SK-N-SH (cell line): Measurements from ENCODE around the gene CLDN10. TPM values are rescaled to one million over a fixed set of nuclear protein-coding genes. Genes with fewer than 3 reads are reported as not detected.

ENCODE experiments used
- CTCF ChIA-PET: fragments of 300-600, 350-600 bp; formaldehyde crosslinking; extraction: SDS; loops from one replicate; lab custom pipeline; 2021; lab: Yijun Ruan, JAX
- POLR2A ChIA-PET: fragments of 350-600 bp; sonication (Branson Sonifier 250); formaldehyde crosslinking; extraction: SDS; loops from one replicate; lab custom pipeline; 2020; ENCODE audit warnings: antibody characterized with exemption, inconsistent platforms; lab: Yijun Ruan, JAX
- DNase-seq: peaks from one replicate; pipeline ENCODE4 v3.0.0; 2012
- H2AFZ ChIP-seq: fragments of 200-600 bp; sonication (generic); 2 replicates; pipeline ENCODE4 v1.8.1; 2016; ENCODE audit warnings: antibody characterized with exemption, mild to moderate bottlenecking, low read depth
- H3F3A ChIP-seq: fragments of 200-600 bp; sonication (generic); replicated peaks from 2 replicates; pipeline ENCODE3; 2016; ENCODE audit warnings: antibody characterized with exemption, mild to moderate bottlenecking; ENCODE audit not compliant: insufficient read depth
- H3K27ac ChIP-seq, 2 experiments: fragments of 200-500 bp in 1 of 2; fragments of 200-600 bp in 1 of 2; sonication (Bioruptor generic) in 1 of 2; sonication (generic), shearing (Covaris generic) in 1 of 2; 2 replicates each; pipeline versions ENCODE4 v1.5.1 to v1.6.1; 2014 to 2016; ENCODE audit warnings: low read depth in 2 of 2, inconsistent platforms in 1 of 2, low read length in 1 of 2, mild to moderate bottlenecking in 1 of 2, mixed read lengths in 1 of 2
- H3K27me3 ChIP-seq: fragments of 200-600 bp; sonication (generic), shearing (Covaris generic); 2 replicates; pipeline ENCODE4 v1.6.1; 2016; ENCODE audit warnings: mixed run types; ENCODE audit not compliant: insufficient read depth
- H3K36me3 ChIP-seq, 2 experiments: fragments of 200-500 bp in 1 of 2; fragments of 200-600 bp in 1 of 2; sonication (Bioruptor generic) in 1 of 2; sonication (generic) in 1 of 2; replicated peaks in 1 of 2; 2 replicates each; pipeline versions ENCODE3 to v1.5.1; 2014 to 2016; ENCODE audit warnings: low read length in 1 of 2, mild to moderate bottlenecking in 1 of 2; ENCODE audit not compliant: insufficient read depth in 2 of 2, control insufficient read depth in 1 of 2
- H3K4me1 ChIP-seq, 2 experiments: fragments of 200-500 bp in 1 of 2; fragments of 200-600 bp in 1 of 2; sonication (Bioruptor generic) in 1 of 2; sonication (generic), shearing (Covaris generic) in 1 of 2; 2 replicates each; pipeline versions ENCODE4 v1.5.1 to v1.6.1; 2014 to 2016; ENCODE audit warnings: low read depth in 1 of 2, low read length in 1 of 2, mixed run types in 1 of 2; ENCODE audit not compliant: insufficient read depth in 2 of 2, control insufficient read depth in 1 of 2
- H3K4me2 ChIP-seq: fragments of 200-600 bp; sonication (generic), shearing (Covaris generic); 2 replicates; pipeline ENCODE4 v1.6.1; 2017; ENCODE audit warnings: mixed run types
- H3K4me3 ChIP-seq, 2 experiments: fragments of 200-500 bp in 1 of 2; fragments of 200-600 bp in 1 of 2; sonication (Bioruptor generic) in 1 of 2; sonication (generic), shearing (Covaris generic) in 1 of 2; 2 replicates each; pipeline versions ENCODE4 v1.5.1 to v1.8.1; 2014 to 2016; ENCODE audit warnings: low read depth in 2 of 2, inconsistent platforms in 1 of 2, low read length in 1 of 2, mild to moderate bottlenecking in 1 of 2, mixed read lengths in 1 of 2, moderate library complexity in 1 of 2
- H3K79me2 ChIP-seq: fragments of 200-600 bp; sonication (generic); 2 replicates; pipeline ENCODE4 v1.8.1; 2017; ENCODE audit warnings: mild to moderate bottlenecking; ENCODE audit not compliant: insufficient read depth
- H3K9ac ChIP-seq: fragments of 200-600 bp; sonication (generic); 2 replicates; pipeline ENCODE4 v1.6.1; 2017; ENCODE audit warnings: mixed run types
- H3K9me2 ChIP-seq: fragments of 200-600 bp; sonication (generic); 2 replicates; pipeline ENCODE4 v1.6.1; 2017; ENCODE audit warnings: mixed run types
- H3K9me3 ChIP-seq: fragments of 200-600 bp; sonication (generic); 2 replicates; pipeline ENCODE4 v1.6.1; 2017; ENCODE audit warnings: mixed run types, mild to moderate bottlenecking, moderate library complexity
- H4K20me1 ChIP-seq: fragments of 200-600 bp; sonication (generic); 2 replicates; pipeline ENCODE4 v1.6.1; 2017; ENCODE audit warnings: mild to moderate bottlenecking, mixed run types; ENCODE audit not compliant: insufficient read depth
- FOXJ3 ChIP-seq: sonication (generic); formaldehyde crosslinking; IDR thresholded peaks from 2 replicates; pipeline ENCODE4 v1.5.1; 2020; ENCODE audit warnings: mild to moderate bottlenecking, missing genetic modification reagents
- GABPA ChIP-seq: IDR thresholded peaks from 2 replicates; pipeline ENCODE4 v1.4.0; 2012; ENCODE audit warnings: low read depth, mild to moderate bottlenecking
- GATA2 ChIP-seq: sonication (generic); formaldehyde crosslinking; IDR thresholded peaks from 2 replicates; pipeline ENCODE4 v1.5.0; 2020; ENCODE audit warnings: mild to moderate bottlenecking, missing genetic modification reagents
- NRF1 ChIP-seq: IDR thresholded peaks from 2 replicates; pipeline ENCODE4 v1.6.1; 2012; ENCODE audit warnings: low read depth, mild to moderate bottlenecking, low read length
- RAD21 ChIP-seq: IDR thresholded peaks from 2 replicates; pipeline ENCODE4 v1.6.1; 2012; ENCODE audit warnings: mild to moderate bottlenecking, low read length
- SIN3A ChIP-seq: IDR thresholded peaks from 2 replicates; pipeline ENCODE4 v1.6.1; 2012; ENCODE audit warnings: low read depth, mild to moderate bottlenecking, low read length, moderate library complexity, borderline replicate concordance
- TEAD4 ChIP-seq: IDR thresholded peaks from 2 replicates; pipeline ENCODE4 v1.4.0; 2012; ENCODE audit warnings: mild to moderate bottlenecking, borderline replicate concordance; ENCODE audit not compliant: insufficient read depth
- WGBS: methylation state at CpG from one replicate; pipeline ENCODE4 v1.1.6; 2017; ENCODE audit warnings: low lambda C conversion rate; 5-methylcytosine and 5-hydroxymethylcytosine counted together
- polyA plus RNA-seq, 3 experiments: library from polyadenylated mRNA; depleted of rRNA; stranded (reverse); fragments of >200 nt; gene quantifications; 2 replicates each; pipeline ENCODE4 v1.2.3, GENCODE V29; 2012
- TF ChIP-seq, protein P1 (sequence below): fragments of 200-600 bp; sonication (generic); IDR thresholded peaks from 2 replicates; pipeline ENCODE4 v1.6.1; 2017; ENCODE audit warnings: antibody characterized with exemption, mild to moderate bottlenecking, moderate library complexity
- TF ChIP-seq, protein P2 (sequence below): IDR thresholded peaks from 2 replicates; pipeline ENCODE4 v1.4.0; 2012; ENCODE audit warnings: low read depth
- TF ChIP-seq, protein P3 (sequence below): IDR thresholded peaks from 2 replicates; pipeline ENCODE4 v1.4.0; 2012; ENCODE audit warnings: low read depth, borderline replicate concordance
- TF ChIP-seq, protein P4 (sequence below): IDR thresholded peaks from 2 replicates; pipeline ENCODE4 v1.6.1; 2012; ENCODE audit warnings: mild to moderate bottlenecking, low read depth, low read length, moderate library complexity
- TF ChIP-seq, protein P5 (sequence below): fragments of 150-350 bp; IDR thresholded peaks from 2 replicates; pipeline ENCODE4 v1.6.1; 2017; ENCODE audit warnings: antibody characterized with exemption, low read length, low read depth, borderline replicate concordance
- TF ChIP-seq, protein P6 (sequence below): IDR thresholded peaks from 2 replicates; pipeline ENCODE4; 2012

Gene CLDN10
- polyA plus RNA-seq, 1 of the 3 experiments (the other 2 are of a cell fraction), result 0.05 TPM

DNA sequence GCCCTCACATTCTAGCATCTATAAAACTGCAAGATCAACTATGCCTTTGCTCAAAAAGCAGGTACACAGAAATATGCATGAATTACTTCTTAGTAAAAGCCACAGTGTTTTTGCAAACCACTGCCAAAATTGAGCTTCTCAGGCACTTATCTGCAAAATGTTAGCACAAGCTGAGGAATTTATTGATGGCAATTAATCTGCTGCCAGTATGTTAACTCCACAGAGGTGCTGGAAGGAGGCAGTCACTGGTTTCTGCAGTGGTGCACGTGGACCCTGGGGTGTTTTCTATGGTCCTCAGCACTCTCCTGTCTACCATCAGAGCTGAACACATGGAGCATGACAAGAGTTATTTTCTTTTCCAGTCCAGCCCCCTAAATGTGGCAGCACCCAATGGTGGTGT lies 44.2 kb downstream of the CLDN10 start (continued):
- TF ChIP-seq GATA2 (no peak), FOXJ3 (CRISPR knock-in tag) (no peak), TEAD4 (no peak)
- TF ChIP-seq, protein P1, sequence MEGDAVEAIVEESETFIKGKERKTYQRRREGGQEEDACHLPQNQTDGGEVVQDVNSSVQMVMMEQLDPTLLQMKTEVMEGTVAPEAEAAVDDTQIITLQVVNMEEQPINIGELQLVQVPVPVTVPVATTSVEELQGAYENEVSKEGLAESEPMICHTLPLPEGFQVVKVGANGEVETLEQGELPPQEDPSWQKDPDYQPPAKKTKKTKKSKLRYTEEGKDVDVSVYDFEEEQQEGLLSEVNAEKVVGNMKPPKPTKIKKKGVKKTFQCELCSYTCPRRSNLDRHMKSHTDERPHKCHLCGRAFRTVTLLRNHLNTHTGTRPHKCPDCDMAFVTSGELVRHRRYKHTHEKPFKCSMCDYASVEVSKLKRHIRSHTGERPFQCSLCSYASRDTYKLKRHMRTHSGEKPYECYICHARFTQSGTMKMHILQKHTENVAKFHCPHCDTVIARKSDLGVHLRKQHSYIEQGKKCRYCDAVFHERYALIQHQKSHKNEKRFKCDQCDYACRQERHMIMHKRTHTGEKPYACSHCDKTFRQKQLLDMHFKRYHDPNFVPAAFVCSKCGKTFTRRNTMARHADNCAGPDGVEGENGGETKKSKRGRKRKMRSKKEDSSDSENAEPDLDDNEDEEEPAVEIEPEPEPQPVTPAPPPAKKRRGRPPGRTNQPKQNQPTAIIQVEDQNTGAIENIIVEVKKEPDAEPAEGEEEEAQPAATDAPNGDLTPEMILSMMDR, result no peak
- TF ChIP-seq, protein P2, sequence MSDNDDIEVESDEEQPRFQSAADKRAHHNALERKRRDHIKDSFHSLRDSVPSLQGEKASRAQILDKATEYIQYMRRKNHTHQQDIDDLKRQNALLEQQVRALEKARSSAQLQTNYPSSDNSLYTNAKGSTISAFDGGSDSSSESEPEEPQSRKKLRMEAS, result no peak
- TF ChIP-seq, protein P3, sequence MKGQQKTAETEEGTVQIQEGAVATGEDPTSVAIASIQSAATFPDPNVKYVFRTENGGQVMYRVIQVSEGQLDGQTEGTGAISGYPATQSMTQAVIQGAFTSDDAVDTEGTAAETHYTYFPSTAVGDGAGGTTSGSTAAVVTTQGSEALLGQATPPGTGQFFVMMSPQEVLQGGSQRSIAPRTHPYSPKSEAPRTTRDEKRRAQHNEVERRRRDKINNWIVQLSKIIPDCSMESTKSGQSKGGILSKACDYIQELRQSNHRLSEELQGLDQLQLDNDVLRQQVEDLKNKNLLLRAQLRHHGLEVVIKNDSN, result no peak
- TF ChIP-seq, protein P4, sequence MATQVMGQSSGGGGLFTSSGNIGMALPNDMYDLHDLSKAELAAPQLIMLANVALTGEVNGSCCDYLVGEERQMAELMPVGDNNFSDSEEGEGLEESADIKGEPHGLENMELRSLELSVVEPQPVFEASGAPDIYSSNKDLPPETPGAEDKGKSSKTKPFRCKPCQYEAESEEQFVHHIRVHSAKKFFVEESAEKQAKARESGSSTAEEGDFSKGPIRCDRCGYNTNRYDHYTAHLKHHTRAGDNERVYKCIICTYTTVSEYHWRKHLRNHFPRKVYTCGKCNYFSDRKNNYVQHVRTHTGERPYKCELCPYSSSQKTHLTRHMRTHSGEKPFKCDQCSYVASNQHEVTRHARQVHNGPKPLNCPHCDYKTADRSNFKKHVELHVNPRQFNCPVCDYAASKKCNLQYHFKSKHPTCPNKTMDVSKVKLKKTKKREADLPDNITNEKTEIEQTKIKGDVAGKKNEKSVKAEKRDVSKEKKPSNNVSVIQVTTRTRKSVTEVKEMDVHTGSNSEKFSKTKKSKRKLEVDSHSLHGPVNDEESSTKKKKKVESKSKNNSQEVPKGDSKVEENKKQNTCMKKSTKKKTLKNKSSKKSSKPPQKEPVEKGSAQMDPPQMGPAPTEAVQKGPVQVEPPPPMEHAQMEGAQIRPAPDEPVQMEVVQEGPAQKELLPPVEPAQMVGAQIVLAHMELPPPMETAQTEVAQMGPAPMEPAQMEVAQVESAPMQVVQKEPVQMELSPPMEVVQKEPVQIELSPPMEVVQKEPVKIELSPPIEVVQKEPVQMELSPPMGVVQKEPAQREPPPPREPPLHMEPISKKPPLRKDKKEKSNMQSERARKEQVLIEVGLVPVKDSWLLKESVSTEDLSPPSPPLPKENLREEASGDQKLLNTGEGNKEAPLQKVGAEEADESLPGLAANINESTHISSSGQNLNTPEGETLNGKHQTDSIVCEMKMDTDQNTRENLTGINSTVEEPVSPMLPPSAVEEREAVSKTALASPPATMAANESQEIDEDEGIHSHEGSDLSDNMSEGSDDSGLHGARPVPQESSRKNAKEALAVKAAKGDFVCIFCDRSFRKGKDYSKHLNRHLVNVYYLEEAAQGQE, result no peak

DNA sequence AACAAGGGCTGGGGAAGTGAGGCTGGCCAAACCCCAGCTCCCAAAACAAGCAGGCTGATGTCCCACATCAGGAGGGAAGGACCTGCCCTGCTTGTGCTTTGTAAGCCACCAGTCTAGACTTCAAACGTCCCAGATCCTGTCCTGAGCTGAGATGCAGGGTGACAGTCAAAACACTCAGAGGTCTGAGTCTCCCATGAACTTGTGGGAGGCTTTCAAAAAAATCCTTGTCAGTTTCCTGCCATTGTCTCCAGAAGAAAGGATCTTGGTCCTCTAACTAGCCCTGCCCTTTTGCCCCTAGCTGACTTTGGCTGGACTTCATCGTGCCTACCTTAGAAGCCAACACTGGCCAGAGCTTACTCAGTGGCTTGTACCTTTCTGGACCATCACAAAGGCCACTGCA lies 48.7 kb downstream of the CLDN10 start:
- Histone ChIP-seq H4K20me1 (no peaks in the 10 kb centered on the region), H3K36me3 (peaks cover 38 to 89% of the 10 kb centered on the region in 2 experiments), H3K79me2 (no peaks in the 10 kb centered on the region), H3K27ac (no peak overlapping the region), H3F3A (peaks cover 5% of the 10 kb centered on the region), H3K9ac (no peak overlapping the region), H3K4me1 (no peaks in the 10 kb centered on the region), H3K9me2 (no peaks in the 10 kb centered on the region), H3K27me3 (no peaks in the 10 kb centered on the region), H3K4me2 (no peak overlapping the region), H2AFZ (no peak overlapping the region), H3K9me3 (no peaks in the 10 kb centered on the region), H3K4me3 (no peak overlapping the region)
- TF ChIP-seq, protein P4, result no peak
- TF ChIP-seq, protein P5, sequence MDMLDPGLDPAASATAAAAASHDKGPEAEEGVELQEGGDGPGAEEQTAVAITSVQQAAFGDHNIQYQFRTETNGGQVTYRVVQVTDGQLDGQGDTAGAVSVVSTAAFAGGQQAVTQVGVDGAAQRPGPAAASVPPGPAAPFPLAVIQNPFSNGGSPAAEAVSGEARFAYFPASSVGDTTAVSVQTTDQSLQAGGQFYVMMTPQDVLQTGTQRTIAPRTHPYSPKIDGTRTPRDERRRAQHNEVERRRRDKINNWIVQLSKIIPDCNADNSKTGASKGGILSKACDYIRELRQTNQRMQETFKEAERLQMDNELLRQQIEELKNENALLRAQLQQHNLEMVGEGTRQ, result no peak
- TF ChIP-seq GABPA, result no peak
- TF ChIP-seq SIN3A, result no peak
- TF ChIP-seq NRF1, result no peak
- TF ChIP-seq RAD21, result no peak
- TF ChIP-seq, protein P6, sequence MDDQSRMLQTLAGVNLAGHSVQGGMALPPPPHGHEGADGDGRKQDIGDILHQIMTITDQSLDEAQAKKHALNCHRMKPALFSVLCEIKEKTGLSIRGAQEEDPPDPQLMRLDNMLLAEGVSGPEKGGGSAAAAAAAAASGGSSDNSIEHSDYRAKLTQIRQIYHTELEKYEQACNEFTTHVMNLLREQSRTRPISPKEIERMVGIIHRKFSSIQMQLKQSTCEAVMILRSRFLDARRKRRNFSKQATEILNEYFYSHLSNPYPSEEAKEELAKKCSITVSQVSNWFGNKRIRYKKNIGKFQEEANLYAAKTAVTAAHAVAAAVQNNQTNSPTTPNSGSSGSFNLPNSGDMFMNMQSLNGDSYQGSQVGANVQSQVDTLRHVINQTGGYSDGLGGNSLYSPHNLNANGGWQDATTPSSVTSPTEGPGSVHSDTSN, result no peak
- POLR2A ChIA-PET, result interaction anchor here (1.0 kb wide), 1 partner anchor 11 kb away, joined by 3 read pairs; no protein-coding TSS in a partner anchor
- CTCF ChIA-PET, result interaction anchor here (1.3 kb wide), 1 partner anchor 23 kb away, joined by 4 read pairs; no protein-coding TSS in a partner anchor
- no peak for DNase-seq
- WGBS, result 100% methylated on average over 2 of the region's 2 CpGs
